GM19351 (cell line): ENCODE data around the gene ADM5.
"Not testable (repeated sequence)": the region's sequence is repeated elsewhere in the genome, so short reads cannot be mapped to it uniquely, and the experiment has no call there.

Experiments used
- ATAC-seq: cut with Tn5 transposase; IDR thresholded peaks from one replicate; pipeline ENCODE4 v1.9.1; 2021; ENCODE audit warnings: mild to moderate bottlenecking, moderate library complexity; ENCODE audit not compliant: unreplicated experiment

ADM5 gene

GRCh38 chr19:49699364-49699763 lies 10.0 kb downstream of the ADM5 start:
- ATAC-seq: no peak

- no peak for ATAC-seq
Measured at GRCh38 chr19:49700563-49700962, 11.2 kb downstream of the ADM5 start.

- ATAC-seq: no peak
Measured at GRCh38 chr19:49701271-49701786, 11.9 kb downstream of the ADM5 start.

- no peak for ATAC-seq
Measured at GRCh38 chr19:49704888-49705642, 15.7 kb downstream of the ADM5 start.

- no peak for ATAC-seq
Measured at GRCh38 chr19:49705919-49706318, 16.5 kb downstream of the ADM5 start.

GRCh38 chr19:49710372-49710951 lies 21.1 kb downstream of the ADM5 start:
- ATAC-seq: no peak

- ATAC-seq: no peak
Measured at GRCh38 chr19:49712397-49712859, 23.0 kb downstream of the ADM5 start.

GRCh38 chr19:49713236-49713845 lies 23.9 kb downstream of the ADM5 start:
- ATAC-seq: no peak

GRCh38 chr19:49716154-49716553 lies 26.8 kb downstream of the ADM5 start:
- no peak for ATAC-seq

- no peak for ATAC-seq
Measured at GRCh38 chr19:49718511-49718910, 29.1 kb downstream of the ADM5 start.

GRCh38 chr19:49718991-49719390 lies 29.6 kb downstream of the ADM5 start:
- no peak for ATAC-seq

- ATAC-seq: not testable (repeated sequence)
Measured at GRCh38 chr19:49719420-49719819, 30.0 kb downstream of the ADM5 start.

- ATAC-seq: no peak
Measured at GRCh38 chr19:49727217-49728030, 38.0 kb downstream of the ADM5 start.

- no peak for ATAC-seq
Measured at GRCh38 chr19:49730166-49730565, 40.8 kb downstream of the ADM5 start.

- ATAC-seq: no peak
Measured at GRCh38 chr19:49738268-49738667, 48.9 kb downstream of the ADM5 start.

- no peak for ATAC-seq
Measured at GRCh38 chr19:49739098-49739497, 49.7 kb downstream of the ADM5 start.

GRCh38 chr19:49739933-49740332 lies 50.5 kb downstream of the ADM5 start:
- ATAC-seq: no peak
